Measurements from ENCODE around the gene MTMR12. TPM values are rescaled to one million over a fixed set of nuclear protein-coding genes. Genes with fewer than 3 reads are reported as not detected.
A peak's percentile ranks its signal among the peaks of the same experiment; 100 is the strongest.

MTMR12 gene
- total and polyA plus RNA-seq, 7 donors: 6.5 to 49.9 (median 26.7) TPM

GRCh38 chr5:32233220-32233695 is 79.5 kb downstream of the MTMR12 start:
- DNase-seq: no peak
- H3K27me3 ChIP-seq: no peaks in the 10 kb centered on the region
- 69 to 78% methylated on average over 3 of the region's 3 CpGs for WGBS, 2 donors
- peaks cover 0 to 62% (median 13%) of the 10 kb centered on the region in 4 donors for H3K36me3 ChIP-seq
- H3K9me3 ChIP-seq: no peaks in the 10 kb centered on the region
- intact Hi-C loops (cut with DNase I): loop anchor here (2.0 to 5.0 kb wide), 5 partner anchors 80 to 379 kb away; partner anchors contain the start of genes MTMR12 and SUB1
- TF ChIP-seq POLR2AphosphoS5 (IDR thresholded peaks at IDR 0.05): no peak
- no peak overlapping the region for H3K4me3 ChIP-seq
- H3K4me1 ChIP-seq: peaks cover 0 to 42% (median 29%) of the 10 kb centered on the region in 4 donors
- peak overlapping the region; percentile 70 to 76 (median 74) for H3K27ac ChIP-seq

GRCh38 chr5:32232441-32233219 is 80.1 kb downstream of the MTMR12 start:
- Histone ChIP-seq H3K4me3 (no peak overlapping the region), H3K36me3 (peaks cover 0 to 56% (median 13%) of the 10 kb centered on the region in 4 donors), H3K27me3 (no peaks in the 10 kb centered on the region), H3K27ac (peak overlapping the region; percentile 70 to 76 (median 74)), H3K9me3 (no peaks in the 10 kb centered on the region), H3K4me1 (peaks cover 0 to 42% (median 32%) of the 10 kb centered on the region in 4 donors)
- DNase-seq: peak; percentile 86
- WGBS, 2 donors: 32 to 47% methylated on average over 11 of the region's 11 CpGs
- TF ChIP-seq POLR2A (IDR thresholded peaks at IDR 0.05): no peak
- TF ChIP-seq POLR2AphosphoS5 (IDR thresholded peaks at IDR 0.05): peak in 3 of 4 donors; percentile 23 to 52 (median 50)
- TF ChIP-seq EP300 (IDR thresholded peaks at IDR 0.05): no peak
- TF ChIP-seq CTCF (IDR thresholded peaks at IDR 0.05): peak; percentile 70 to 90 (median 76)
- intact Hi-C loops (cut with DNase I): loop anchor here (2.0 to 5.0 kb wide), 5 partner anchors 80 to 380 kb away; partner anchors contain the start of genes MTMR12 and SUB1

GRCh38 chr5:32231929-32232328 is 80.8 kb downstream of the MTMR12 start:
- DNase-seq: no peak
- intact Hi-C loops (cut with DNase I): loop anchor here (2.0 to 5.0 kb wide), 5 partner anchors 81 to 380 kb away; partner anchors contain the start of genes MTMR12 and SUB1
- Histone ChIP-seq H3K9me3 (no peaks in the 10 kb centered on the region), H3K4me1 (peaks cover 0 to 42% (median 35%) of the 10 kb centered on the region in 4 donors), H3K27ac (peak overlapping the region; percentile 70 to 76 (median 74)), H3K4me3 (no peak overlapping the region), H3K27me3 (no peaks in the 10 kb centered on the region), H3K36me3 (peaks cover 0 to 49% (median 13%) of the 10 kb centered on the region in 4 donors)
- 64 to 68% methylated on average over 8 of the region's 8 CpGs for WGBS, 2 donors
- TF ChIP-seq POLR2AphosphoS5 (IDR thresholded peaks at IDR 0.05) (no peak), CTCF (IDR thresholded peaks at IDR 0.05) (no peak), EP300 (IDR thresholded peaks at IDR 0.05) (no peak), POLR2A (IDR thresholded peaks at IDR 0.05) (no peak)

- no peaks in the 10 kb centered on the region for H3K9me3 ChIP-seq
- no peak for DNase-seq
- H3K4me3 ChIP-seq: no peak overlapping the region
- no peak for TF ChIP-seq EP300 (IDR thresholded peaks at IDR 0.05)
- no peak for TF ChIP-seq POLR2AphosphoS5 (IDR thresholded peaks at IDR 0.05)
- intact Hi-C loops (cut with DNase I): loop anchor here (5.0 kb wide), 4 partner anchors 96 to 381 kb away; partner anchors contain the start of gene SUB1
- 56 to 63% methylated on average over 6 of the region's 6 CpGs for WGBS, 2 donors
- peaks cover 0 to 42% (median 12%) of the 10 kb centered on the region in 4 donors for H3K36me3 ChIP-seq
- peak overlapping the region; percentile 70 to 76 (median 74) for H3K27ac ChIP-seq
- no peaks in the 10 kb centered on the region for H3K27me3 ChIP-seq
- H3K4me1 ChIP-seq: peaks cover 0 to 49% (median 38%) of the 10 kb centered on the region in 4 donors
These were observed 81.5 kb downstream of the MTMR12 start for GRCh38 chr5:32231241-32231640.

- peaks cover 0 to 35% (median 9%) of the 10 kb centered on the region in 4 donors for H3K36me3 ChIP-seq
- intact Hi-C loops (cut with DNase I): loop anchor here (5.0 kb wide), 4 partner anchors 97 to 382 kb away; partner anchors contain the start of gene SUB1
- WGBS, 2 donors: 42 to 43% methylated on average over 3 of the region's 3 CpGs
- no peaks in the 10 kb centered on the region for H3K27me3 ChIP-seq
- DNase-seq: no peak
- H3K4me3 ChIP-seq: no peak overlapping the region
- H3K27ac ChIP-seq: peak overlapping the region; percentile 9 to 76 (median 74)
- TF ChIP-seq POLR2A (IDR thresholded peaks at IDR 0.05) (no peak), POLR2AphosphoS5 (IDR thresholded peaks at IDR 0.05) (no peak), EP300 (IDR thresholded peaks at IDR 0.05) (no peak)
- H3K4me1 ChIP-seq: peaks cover 0 to 56% (median 45%) of the 10 kb centered on the region in 4 donors
- H3K9me3 ChIP-seq: no peaks in the 10 kb centered on the region
These were observed 82.2 kb downstream of the MTMR12 start for GRCh38 chr5:32230356-32231099.
